K562 (cell line): Measurements from ENCODE around the gene RPS19BP1. TPM values are rescaled to one million over a fixed set of nuclear protein-coding genes. Genes with fewer than 3 reads are reported as not detected.

ENCODE experiments used
- CBFA2T3 ChIP-seq: fragments of 450-650 bp; IDR thresholded peaks from 2 replicates; pipeline ENCODE4 v1.6.1; 2017
- CUX1 ChIP-seq: fragments of 200-800 bp; sonication (Bioruptor generic); IDR thresholded peaks from 2 replicates; pipeline ENCODE4 v1.6.1; 2016; ENCODE audit warnings: missing genetic modification characterization, missing compliant biosample characterization
- CXXC5 ChIP-seq: fragments of 250-450 bp; sonication (Bioruptor Pico); IDR thresholded peaks from 2 replicates; pipeline ENCODE4 v1.8.0; 2022; ENCODE audit warnings: inconsistent platforms, mild to moderate bottlenecking, moderate library complexity
- EGR1 ChIP-seq: fragments of 450-650 bp; conservative IDR thresholded peaks from 2 replicates; pipeline ENCODE4 v1.6.1; 2017; ENCODE audit warnings: mild to moderate bottlenecking
- FIP1L1 ChIP-seq: fragments of 200-400 bp; formaldehyde crosslinking; IDR thresholded peaks from 2 replicates; pipeline ENCODE4 v1.6.1; 2018; ENCODE audit warnings: mild to moderate bottlenecking, low read depth, low read length; ENCODE audit not compliant: poor library complexity, severe bottlenecking
- HMGN3 ChIP-seq: IDR thresholded peaks from 2 replicates; pipeline ENCODE4 v1.6.1; 2011; ENCODE audit warnings: borderline replicate concordance, low read depth, mild to moderate bottlenecking, mixed read lengths, low read length; ENCODE audit not compliant: insufficient read length; ENCODE audit errors: extremely low read depth
- HNRNPUL1 ChIP-seq: fragments of 200-400 bp; formaldehyde crosslinking; IDR thresholded peaks from 2 replicates; pipeline ENCODE4 v1.6.1; 2017; ENCODE audit warnings: low read length
- HOMEZ ChIP-seq: fragments of 250-450 bp; sonication (Bioruptor Pico); IDR thresholded peaks from 2 replicates; pipeline ENCODE4 v1.4.0; 2020; ENCODE audit warnings: mild to moderate bottlenecking, moderate library complexity
- JUNB ChIP-seq: fragments of 450-650 bp; formaldehyde crosslinking; conservative IDR thresholded peaks from 2 replicates; pipeline ENCODE4 v1.4.0; 2020; ENCODE audit warnings: mild to moderate bottlenecking
- MECOM ChIP-seq: fragments of 250-450 bp; sonication (Bioruptor Pico); IDR thresholded peaks from 2 replicates; pipeline ENCODE4 v1.8.0; 2022; ENCODE audit warnings: inconsistent platforms
- MITF ChIP-seq: IDR thresholded peaks from 2 replicates; pipeline ENCODE4 v1.6.1; 2014; ENCODE audit warnings: antibody characterized with exemption
- NBN ChIP-seq: fragments of 450-650 bp; IDR thresholded peaks from 2 replicates; pipeline ENCODE4 v1.6.1; 2016; ENCODE audit warnings: low read depth, mild to moderate bottlenecking
- SMARCE1 ChIP-seq: fragments of 450-650 bp; IDR thresholded peaks from 2 replicates; pipeline ENCODE4 v1.7.1; 2016; ENCODE audit warnings: mild to moderate bottlenecking
- TSC22D4 ChIP-seq: fragments of 450-650 bp; IDR thresholded peaks from 2 replicates; pipeline ENCODE4 v1.6.1; 2016; ENCODE audit warnings: missing genetic modification characterization, missing biosample characterization, control low read depth
- ZNF124 ChIP-seq: sonication (generic); formaldehyde crosslinking; IDR thresholded peaks from 2 replicates; pipeline ENCODE4 v1.8.1; 2022; ENCODE audit warnings: missing genetic modification reagents
- ZNF184 ChIP-seq: sonication (generic); formaldehyde crosslinking; IDR thresholded peaks from 2 replicates; pipeline ENCODE4 v1.5.0; 2020; ENCODE audit warnings: missing genetic modification reagents
- polyA plus RNA-seq, 8 experiments: library from polyadenylated mRNA; depleted of rRNA in 4 of 8; stranded (reverse) in 5 of 8; unstranded in 3 of 8; fragments of >200 nt; fragmentation: Nextera tagmentation in 2 of 8; fragmentation: Illumina TruSeq in 1 of 8; extraction: Ambion mirVana in 2 of 8; extraction: Trizol in 1 of 8; gene quantifications; 2 replicates each; pipeline versions ENCODE4 v1.2.1 to v1.2.3, GENCODE V29; 2011 to 2014; ENCODE audit warnings: inconsistent platforms in 1 of 8, missing spikeins in 1 of 8
- total RNA-seq, 7 experiments: library from RNA; depleted of rRNA in 6 of 7; stranded (reverse); fragments of >200 nt in 6 of 7; fragmentation: Illumina TruSeq in 2 of 7; extraction: Trizol in 2 of 7; gene quantifications; 2 replicates each; pipeline versions ENCODE4 v1.2.1 to v1.2.3, GENCODE V29; 2011 to 2021; ENCODE audit warnings: low replicate concordance in 1 of 7
- TF ChIP-seq, protein P1 (sequence below): sonication (generic); formaldehyde crosslinking; IDR thresholded peaks from 2 replicates; pipeline ENCODE4 v1.5.0; 2020; ENCODE audit warnings: missing genetic modification reagents
- TF ChIP-seq, protein P2 (sequence below): fragments of 200-800 bp; sonication (Bioruptor generic); IDR thresholded peaks from 2 replicates; pipeline ENCODE4 v1.6.1; 2017; ENCODE audit warnings: missing genetic modification characterization, missing compliant biosample characterization

RPS19BP1 gene
- total and polyA plus RNA-seq, 9 of the 15 experiments (the other 6 are each of a cell fraction or from before 2014, with no cell fraction given), result 3.0 to 223 (median 84.3) TPM

DNA sequence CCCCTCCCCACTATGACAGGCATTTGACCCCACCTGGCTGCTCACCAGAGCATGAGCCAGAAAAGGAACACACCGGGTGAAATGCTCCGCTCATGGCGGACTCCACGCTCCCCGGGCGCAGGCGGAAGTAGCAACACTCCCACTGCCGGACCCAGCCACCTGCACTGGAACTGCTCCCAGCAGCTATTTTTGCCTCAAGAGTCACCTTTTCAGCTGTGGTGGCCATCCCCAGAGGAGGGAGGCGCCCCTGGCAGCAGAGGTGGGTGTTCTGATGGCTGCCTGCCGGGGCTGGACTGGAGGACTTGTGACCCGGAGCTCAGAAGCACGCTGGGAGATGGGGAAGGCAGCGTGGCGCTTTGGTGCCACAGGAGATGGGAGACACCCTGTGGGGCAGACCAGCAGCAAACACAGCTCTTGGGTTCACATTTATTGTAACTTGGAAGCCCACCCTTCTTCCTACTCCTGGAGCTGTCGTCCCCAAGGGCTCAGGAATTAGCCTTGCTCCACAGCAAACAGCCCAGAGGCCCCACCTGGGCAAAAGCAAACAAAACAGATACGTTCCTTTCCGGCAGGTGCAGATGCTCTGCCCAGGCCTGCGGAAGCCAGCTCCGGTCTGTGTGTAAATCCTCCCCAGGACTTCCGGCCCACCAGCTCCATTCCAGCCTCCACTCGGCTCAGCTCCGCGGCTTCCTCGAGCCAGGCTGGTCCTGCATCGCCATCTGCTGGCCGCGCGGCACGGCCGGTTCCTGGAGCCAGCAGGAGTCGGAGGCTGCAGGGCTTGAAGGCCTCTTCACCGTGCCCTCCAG is 3.7 kb downstream of the RPS19BP1 start (continued):
- TF ChIP-seq HOMEZ (CRISPR knock-in tag) (no peak), JUNB (CRISPR knock-in tag) (no peak), TSC22D4 (no peak), CUX1 (CRISPR knock-in tag) (no peak), MECOM (CRISPR knock-in tag) (no peak), HMGN3 (peak; percentile 47), EGR1 (no peak), SMARCE1 (no peak), MITF (no peak), NBN (no peak), CBFA2T3 (0 out of 2 replicates have a peak, but pooled peaks have one; percentile 7), ZNF184 (CRISPR knock-in tag) (no peak), CXXC5 (CRISPR knock-in tag) (peak; percentile 55), ZNF124 (CRISPR knock-in tag) (no peak), HNRNPUL1 (no peak), FIP1L1 (peak; percentile 95)
- TF ChIP-seq, protein P1, sequence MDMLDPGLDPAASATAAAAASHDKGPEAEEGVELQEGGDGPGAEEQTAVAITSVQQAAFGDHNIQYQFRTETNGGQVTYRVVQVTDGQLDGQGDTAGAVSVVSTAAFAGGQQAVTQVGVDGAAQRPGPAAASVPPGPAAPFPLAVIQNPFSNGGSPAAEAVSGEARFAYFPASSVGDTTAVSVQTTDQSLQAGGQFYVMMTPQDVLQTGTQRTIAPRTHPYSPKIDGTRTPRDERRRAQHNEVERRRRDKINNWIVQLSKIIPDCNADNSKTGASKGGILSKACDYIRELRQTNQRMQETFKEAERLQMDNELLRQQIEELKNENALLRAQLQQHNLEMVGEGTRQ (CRISPR knock-in tag), result no peak
- TF ChIP-seq, protein P2, sequence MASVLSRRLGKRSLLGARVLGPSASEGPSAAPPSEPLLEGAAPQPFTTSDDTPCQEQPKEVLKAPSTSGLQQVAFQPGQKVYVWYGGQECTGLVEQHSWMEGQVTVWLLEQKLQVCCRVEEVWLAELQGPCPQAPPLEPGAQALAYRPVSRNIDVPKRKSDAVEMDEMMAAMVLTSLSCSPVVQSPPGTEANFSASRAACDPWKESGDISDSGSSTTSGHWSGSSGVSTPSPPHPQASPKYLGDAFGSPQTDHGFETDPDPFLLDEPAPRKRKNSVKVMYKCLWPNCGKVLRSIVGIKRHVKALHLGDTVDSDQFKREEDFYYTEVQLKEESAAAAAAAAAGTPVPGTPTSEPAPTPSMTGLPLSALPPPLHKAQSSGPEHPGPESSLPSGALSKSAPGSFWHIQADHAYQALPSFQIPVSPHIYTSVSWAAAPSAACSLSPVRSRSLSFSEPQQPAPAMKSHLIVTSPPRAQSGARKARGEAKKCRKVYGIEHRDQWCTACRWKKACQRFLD (CRISPR knock-in tag), result no peak
